HG02678 (cell line): ENCODE data around the gene LRFN2.

Experiments
- ATAC-seq: cut with Tn5 transposase; IDR thresholded peaks from one replicate; pipeline ENCODE4 v1.9.1; 2021; ENCODE audit warnings: mild to moderate bottlenecking, moderate library complexity; ENCODE audit not compliant: unreplicated experiment

LRFN2 gene

GRCh38 chr6:40587240-40588069, at the start of gene LRFN2:
Gene LRFN2, minus strand, starts transcription at chr6:40587364.
- ATAC-seq, result peak; percentile 88

- no peak for ATAC-seq
Observed at GRCh38 chr6:40634429-40634828, 47.3 kb upstream of the LRFN2 start.

GRCh38 chr6:40631744-40632143, 44.6 kb upstream of the LRFN2 start:
- ATAC-seq, result no peak

- ATAC-seq, result no peak
Observed at GRCh38 chr6:40630488-40630887, 43.3 kb upstream of the LRFN2 start.

- ATAC-seq, result no peak
Observed at GRCh38 chr6:40630051-40630450, 42.9 kb upstream of the LRFN2 start.

GRCh38 chr6:40629463-40629862, 42.3 kb upstream of the LRFN2 start:
- ATAC-seq, result no peak

- ATAC-seq, result no peak
Observed at GRCh38 chr6:40627316-40627715, 40.2 kb upstream of the LRFN2 start.

- no peak for ATAC-seq
Observed at GRCh38 chr6:40626886-40627285, 39.7 kb upstream of the LRFN2 start.

GRCh38 chr6:40623932-40624331, 36.8 kb upstream of the LRFN2 start:
- ATAC-seq, result no peak

GRCh38 chr6:40623178-40623577, 36.0 kb upstream of the LRFN2 start:
- no peak for ATAC-seq

- ATAC-seq, result no peak
Observed at GRCh38 chr6:40620574-40621240, 33.5 kb upstream of the LRFN2 start.

- ATAC-seq, result no peak
Observed at GRCh38 chr6:40614671-40615070, 27.5 kb upstream of the LRFN2 start.

GRCh38 chr6:40611912-40612311, 24.7 kb upstream of the LRFN2 start:
- ATAC-seq, result no peak

GRCh38 chr6:40611434-40611833, 24.3 kb upstream of the LRFN2 start:
- no peak for ATAC-seq

GRCh38 chr6:40610229-40610628, 23.1 kb upstream of the LRFN2 start:
- ATAC-seq, result no peak

GRCh38 chr6:40606981-40607380, 19.8 kb upstream of the LRFN2 start:
- ATAC-seq, result no peak

- no peak for ATAC-seq
Observed at GRCh38 chr6:40606526-40606925, 19.4 kb upstream of the LRFN2 start.

GRCh38 chr6:40604082-40604481, 16.9 kb upstream of the LRFN2 start:
- no peak for ATAC-seq

- ATAC-seq, result no peak
Observed at GRCh38 chr6:40599555-40599954, 12.4 kb upstream of the LRFN2 start.

- no peak for ATAC-seq
Observed at GRCh38 chr6:40598516-40598915, 11.4 kb upstream of the LRFN2 start.

- ATAC-seq, result no peak
Observed at GRCh38 chr6:40597301-40597700, 10.1 kb upstream of the LRFN2 start.

GRCh38 chr6:40588480-40588879, 1.3 kb upstream of the LRFN2 start:
- ATAC-seq, result no peak

- ATAC-seq, result no peak
Observed at GRCh38 chr6:40588070-40588384, 863 bp upstream of the LRFN2 start.
